ENCODE measurements around the gene KCNK10. TPM values are rescaled to one million over a fixed set of nuclear protein-coding genes. Genes with fewer than 3 reads are reported as not detected.

Gene KCNK10
- total RNA-seq, 4 donors from 2014 or later = 0.40 TPM; not detected in 3

DNA sequence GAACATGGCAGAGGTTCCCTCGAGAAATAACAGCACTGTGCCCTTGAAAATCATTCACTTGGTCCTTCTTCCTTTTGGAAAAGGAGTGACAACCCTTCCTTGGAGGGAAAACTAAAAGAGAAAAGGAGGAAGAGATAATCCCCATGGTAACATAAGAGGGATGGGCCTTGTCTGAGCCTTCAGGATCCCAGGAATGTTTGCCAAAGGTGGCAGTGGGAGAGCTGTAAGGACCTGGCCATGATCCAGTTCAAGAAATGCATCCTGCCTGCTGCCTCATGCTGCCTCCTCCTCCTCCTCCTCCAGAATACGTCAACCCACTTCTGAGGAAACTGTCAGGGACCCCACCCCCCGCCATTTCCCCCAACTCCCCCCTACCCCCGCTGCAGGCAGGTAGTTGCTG, 118.8 kb downstream of the KCNK10 start:
- Histone ChIP-seq H3K27ac (no peak overlapping the region), H3K36me3 (no peaks in the 10 kb centered on the region)

DNA sequence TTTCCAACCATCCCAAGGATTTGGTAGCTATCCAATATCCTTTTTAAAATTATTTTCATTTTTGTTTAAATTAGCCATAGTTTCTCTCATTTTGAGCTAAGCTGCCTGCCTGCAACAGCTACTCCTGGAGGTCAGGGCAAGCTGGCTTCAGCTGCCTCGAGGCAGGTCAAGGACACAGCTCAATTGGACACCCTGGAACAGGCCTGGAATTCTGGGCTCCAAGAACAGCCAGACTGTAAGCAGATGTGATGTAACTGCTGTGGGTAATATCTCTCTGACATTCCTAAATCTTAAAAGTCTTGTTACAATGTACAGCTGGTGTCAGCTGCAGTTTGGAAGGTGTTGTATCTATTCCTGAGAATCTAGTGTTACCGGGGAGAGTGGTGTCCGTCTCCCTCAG, 119.8 kb downstream of the KCNK10 start:
- no peak for ATAC-seq
- 0% methylated on average over 1 of the region's 3 CpGs; no CpG with 5 or more reads in 1 of the 2 donors for WGBS, 2 donors (ENCODE audit: low coverage in 1 of 2)

More for the DNA sequence above, 118.8 kb downstream of the KCNK10 start:
- Histone ChIP-seq H3K27me3 (peaks cover 10% of the 10 kb centered on the region), H3K4me1 (no peaks in the 10 kb centered on the region), H3K9me3 (no peaks in the 10 kb centered on the region), H3K4me3 (no peak overlapping the region)
- TF ChIP-seq POLR2A (IDR thresholded peaks at IDR 0.05) (no peak), POLR2AphosphoS5 (IDR thresholded peaks at IDR 0.05) (no peak), EP300 (IDR thresholded peaks at IDR 0.05) (no peak)
- TF ChIP-seq, protein P1, sequence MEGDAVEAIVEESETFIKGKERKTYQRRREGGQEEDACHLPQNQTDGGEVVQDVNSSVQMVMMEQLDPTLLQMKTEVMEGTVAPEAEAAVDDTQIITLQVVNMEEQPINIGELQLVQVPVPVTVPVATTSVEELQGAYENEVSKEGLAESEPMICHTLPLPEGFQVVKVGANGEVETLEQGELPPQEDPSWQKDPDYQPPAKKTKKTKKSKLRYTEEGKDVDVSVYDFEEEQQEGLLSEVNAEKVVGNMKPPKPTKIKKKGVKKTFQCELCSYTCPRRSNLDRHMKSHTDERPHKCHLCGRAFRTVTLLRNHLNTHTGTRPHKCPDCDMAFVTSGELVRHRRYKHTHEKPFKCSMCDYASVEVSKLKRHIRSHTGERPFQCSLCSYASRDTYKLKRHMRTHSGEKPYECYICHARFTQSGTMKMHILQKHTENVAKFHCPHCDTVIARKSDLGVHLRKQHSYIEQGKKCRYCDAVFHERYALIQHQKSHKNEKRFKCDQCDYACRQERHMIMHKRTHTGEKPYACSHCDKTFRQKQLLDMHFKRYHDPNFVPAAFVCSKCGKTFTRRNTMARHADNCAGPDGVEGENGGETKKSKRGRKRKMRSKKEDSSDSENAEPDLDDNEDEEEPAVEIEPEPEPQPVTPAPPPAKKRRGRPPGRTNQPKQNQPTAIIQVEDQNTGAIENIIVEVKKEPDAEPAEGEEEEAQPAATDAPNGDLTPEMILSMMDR (IDR thresholded peaks at IDR 0.05) = no peak
- no peak for ATAC-seq
- WGBS, 2 donors (ENCODE audit: low coverage in 1 of 2) = 27 to 60% methylated on average over 1 to 3 of the region's 4 CpGs

DNA sequence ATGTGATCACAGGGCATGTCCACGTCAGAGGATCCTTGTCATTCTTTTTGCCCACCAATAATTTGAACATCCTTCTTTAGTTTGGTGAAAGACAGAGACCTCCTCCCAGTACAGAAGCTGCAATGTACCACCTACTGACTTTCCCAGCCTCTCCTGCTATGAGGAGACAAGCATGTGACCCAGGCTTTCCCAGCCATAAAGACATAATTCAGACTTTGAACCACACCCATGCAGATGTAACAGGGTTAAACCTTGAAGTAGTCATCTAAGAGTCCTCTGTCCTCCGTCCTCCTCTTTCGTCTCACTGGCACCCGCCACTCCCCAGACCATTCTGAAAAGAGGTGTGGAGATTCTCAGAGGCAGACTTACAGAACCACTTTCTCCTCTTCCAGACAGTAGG, 120.8 kb downstream of the KCNK10 start:
- Histone ChIP-seq H3K9me3 (no peaks in the 10 kb centered on the region), H3K27ac (no peak overlapping the region), H3K4me1 (no peaks in the 10 kb centered on the region), H3K27me3 (peaks cover 14% of the 10 kb centered on the region), H3K4me3 (no peak overlapping the region), H3K36me3 (no peaks in the 10 kb centered on the region)
- ATAC-seq = no peak
- 86% methylated on average over 1 of the region's 4 CpGs for WGBS, 2 donors (ENCODE audit: low coverage in 1 of 2)
- TF ChIP-seq EP300 (IDR thresholded peaks at IDR 0.05) (no peak), POLR2A (IDR thresholded peaks at IDR 0.05) (no peak), POLR2AphosphoS5 (IDR thresholded peaks at IDR 0.05) (no peak)
- TF ChIP-seq, protein P1 (IDR thresholded peaks at IDR 0.05) = no peak

More for the DNA sequence above, 119.8 kb downstream of the KCNK10 start:
- H3K4me1 ChIP-seq = no peaks in the 10 kb centered on the region
- peaks cover 13% of the 10 kb centered on the region for H3K27me3 ChIP-seq
- H3K36me3 ChIP-seq = no peaks in the 10 kb centered on the region
- no peak for TF ChIP-seq POLR2A (IDR thresholded peaks at IDR 0.05)
- no peak for TF ChIP-seq EP300 (IDR thresholded peaks at IDR 0.05)
- TF ChIP-seq, protein P1 (IDR thresholded peaks at IDR 0.05) = no peak
- no peak for TF ChIP-seq POLR2AphosphoS5 (IDR thresholded peaks at IDR 0.05)
- H3K9me3 ChIP-seq = no peaks in the 10 kb centered on the region
- no peak overlapping the region for H3K4me3 ChIP-seq
- H3K27ac ChIP-seq = no peak overlapping the region

DNA sequence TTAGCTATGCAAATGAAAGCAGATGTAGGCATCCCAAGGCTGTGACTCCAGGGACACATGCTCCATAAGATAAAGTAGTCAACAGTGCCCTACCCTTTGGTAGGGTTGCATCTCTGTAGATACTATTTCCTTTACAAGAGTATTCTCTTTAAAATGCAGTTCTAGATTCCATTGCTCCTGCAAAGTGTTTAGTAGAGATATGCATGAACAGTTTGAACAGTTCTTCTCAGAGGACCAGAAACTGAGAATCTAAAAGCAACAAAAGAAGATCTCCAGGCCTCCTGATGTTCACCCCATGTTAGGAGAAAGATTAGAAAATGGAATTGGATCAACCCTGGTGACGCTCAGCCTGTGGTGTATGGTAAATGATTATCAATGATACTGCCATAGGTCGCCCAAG, 121.2 kb downstream of the KCNK10 start:
- ATAC-seq = no peak
- H3K4me1 ChIP-seq = no peaks in the 10 kb centered on the region
- no peak overlapping the region for H3K4me3 ChIP-seq
- TF ChIP-seq EP300 (IDR thresholded peaks at IDR 0.05) (no peak), POLR2A (IDR thresholded peaks at IDR 0.05) (no peak), POLR2AphosphoS5 (IDR thresholded peaks at IDR 0.05) (no peak)
- TF ChIP-seq, protein P1 (IDR thresholded peaks at IDR 0.05) = no peak
- no peaks in the 10 kb centered on the region for H3K9me3 ChIP-seq
- peaks cover 14% of the 10 kb centered on the region for H3K27me3 ChIP-seq
- WGBS, 2 donors (ENCODE audit: low coverage in 1 of 2) = 74 to 80% methylated on average over 2 of the region's 2 CpGs
- no peaks in the 10 kb centered on the region for H3K36me3 ChIP-seq
- H3K27ac ChIP-seq = no peak overlapping the region

DNA sequence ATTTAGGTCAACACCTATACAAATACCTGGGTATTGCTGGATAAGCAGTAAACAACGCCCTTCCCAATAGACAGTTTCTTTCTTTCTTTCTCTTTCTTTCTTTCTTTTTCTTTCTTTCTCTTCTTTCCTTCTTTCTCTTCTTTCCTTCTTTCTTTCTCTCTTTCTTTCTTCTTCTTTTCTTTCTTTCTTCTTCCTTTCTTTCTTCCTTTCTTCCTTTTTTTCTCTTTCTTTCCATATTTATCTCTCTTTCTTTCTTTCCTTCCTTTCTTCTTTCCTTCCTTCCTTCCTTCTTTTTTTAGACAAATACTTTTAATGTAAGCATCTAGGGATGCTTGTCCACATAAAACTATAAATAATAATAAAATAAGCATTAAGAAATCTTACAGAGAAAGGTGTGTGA, 123.2 kb downstream of the KCNK10 start:
- 93 to 100% methylated on average over 1 of the region's 1 CpG for WGBS, 2 donors (ENCODE audit: low coverage in 1 of 2)
- Histone ChIP-seq H3K4me3 (no peak overlapping the region), H3K27me3 (peaks cover 24% of the 10 kb centered on the region), H3K36me3 (no peaks in the 10 kb centered on the region), H3K27ac (no peak overlapping the region), H3K9me3 (no peaks in the 10 kb centered on the region), H3K4me1 (no peaks in the 10 kb centered on the region)
- TF ChIP-seq POLR2AphosphoS5 (IDR thresholded peaks at IDR 0.05) = no peak
- TF ChIP-seq POLR2A (IDR thresholded peaks at IDR 0.05) = no peak
- no peak for ATAC-seq

Measured in gastroesophageal sphincter (tissue), 4 donors.